Measurements from ENCODE around the gene MAG.

DNA sequence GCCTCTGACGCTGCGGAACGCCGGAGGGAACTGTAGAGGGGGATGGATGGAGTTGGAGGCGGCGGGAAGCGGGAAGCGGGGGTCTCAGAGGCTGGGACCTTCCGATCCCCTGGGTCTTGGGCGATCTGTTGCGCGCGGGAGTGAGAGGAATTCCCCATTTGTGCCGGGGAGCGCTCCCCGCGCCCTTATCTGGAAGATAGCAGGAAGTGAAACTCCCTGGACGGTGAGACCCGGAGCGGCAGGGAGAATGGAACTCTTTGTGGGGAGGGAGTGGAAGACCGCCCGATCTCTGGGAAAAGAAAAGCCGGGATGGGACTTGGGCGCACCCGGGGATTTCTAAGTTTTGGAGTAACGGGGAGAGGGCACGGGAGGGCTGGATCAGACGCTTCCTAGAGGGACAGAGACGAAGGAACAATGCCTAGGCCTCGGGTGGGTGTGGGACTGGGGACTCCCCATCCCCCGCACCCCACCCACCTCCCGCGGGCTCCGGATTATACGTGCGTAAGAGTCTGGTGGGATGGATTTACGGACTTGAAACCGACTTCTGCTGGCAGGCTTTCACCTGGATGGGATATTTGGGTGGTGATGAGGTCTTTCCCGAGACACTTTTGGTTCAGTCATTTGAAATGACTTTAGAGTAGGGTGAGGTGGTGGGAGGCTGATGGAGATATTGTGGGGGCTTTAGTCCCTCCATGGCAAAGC is 42.7 kb upstream of the MAG start:
- TF ChIP-seq POLR2A (IDR thresholded peaks at IDR 0.05) (no peak), POLR2AphosphoS5 (IDR thresholded peaks at IDR 0.05) (no peak)
- TF ChIP-seq, protein P1, sequence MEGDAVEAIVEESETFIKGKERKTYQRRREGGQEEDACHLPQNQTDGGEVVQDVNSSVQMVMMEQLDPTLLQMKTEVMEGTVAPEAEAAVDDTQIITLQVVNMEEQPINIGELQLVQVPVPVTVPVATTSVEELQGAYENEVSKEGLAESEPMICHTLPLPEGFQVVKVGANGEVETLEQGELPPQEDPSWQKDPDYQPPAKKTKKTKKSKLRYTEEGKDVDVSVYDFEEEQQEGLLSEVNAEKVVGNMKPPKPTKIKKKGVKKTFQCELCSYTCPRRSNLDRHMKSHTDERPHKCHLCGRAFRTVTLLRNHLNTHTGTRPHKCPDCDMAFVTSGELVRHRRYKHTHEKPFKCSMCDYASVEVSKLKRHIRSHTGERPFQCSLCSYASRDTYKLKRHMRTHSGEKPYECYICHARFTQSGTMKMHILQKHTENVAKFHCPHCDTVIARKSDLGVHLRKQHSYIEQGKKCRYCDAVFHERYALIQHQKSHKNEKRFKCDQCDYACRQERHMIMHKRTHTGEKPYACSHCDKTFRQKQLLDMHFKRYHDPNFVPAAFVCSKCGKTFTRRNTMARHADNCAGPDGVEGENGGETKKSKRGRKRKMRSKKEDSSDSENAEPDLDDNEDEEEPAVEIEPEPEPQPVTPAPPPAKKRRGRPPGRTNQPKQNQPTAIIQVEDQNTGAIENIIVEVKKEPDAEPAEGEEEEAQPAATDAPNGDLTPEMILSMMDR (IDR thresholded peaks at IDR 0.05) = no peak
